ENCODE data around the gene IFI27L2.
A peak's percentile ranks its signal among the peaks of the same experiment; 100 is the strongest.

Gene IFI27L2

GRCh38 chr14:94145902-94146527, 16.6 kb upstream of the IFI27L2 start:
- no peak for DNase-seq

GRCh38 chr14:94144765-94145164, 15.4 kb upstream of the IFI27L2 start:
- DNase-seq = no peak

DNA sequence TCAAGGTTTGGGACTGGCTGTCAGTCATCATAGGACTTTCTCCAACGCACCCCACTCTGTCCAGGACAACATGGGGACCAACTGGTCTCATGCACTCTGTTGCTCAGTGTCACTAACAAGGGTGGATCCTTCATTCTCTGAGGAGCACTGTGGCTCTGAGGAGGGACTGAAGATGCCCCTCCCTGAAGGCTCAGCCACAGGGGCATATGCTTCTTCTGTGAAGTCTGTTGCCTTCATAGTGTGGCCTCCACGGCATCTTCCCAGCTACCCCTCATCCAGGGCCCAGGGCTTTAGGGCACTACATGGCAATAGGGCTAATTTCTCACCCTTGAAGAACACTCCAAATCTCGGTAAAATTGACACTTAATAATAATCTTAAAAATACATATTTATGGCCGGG, 14.3 kb upstream of the IFI27L2 start:
- DNase-seq = no peak

- DNase-seq = no peak
These were observed 13.8 kb upstream of the IFI27L2 start for GRCh38 chr14:94143239-94143638.

DNA sequence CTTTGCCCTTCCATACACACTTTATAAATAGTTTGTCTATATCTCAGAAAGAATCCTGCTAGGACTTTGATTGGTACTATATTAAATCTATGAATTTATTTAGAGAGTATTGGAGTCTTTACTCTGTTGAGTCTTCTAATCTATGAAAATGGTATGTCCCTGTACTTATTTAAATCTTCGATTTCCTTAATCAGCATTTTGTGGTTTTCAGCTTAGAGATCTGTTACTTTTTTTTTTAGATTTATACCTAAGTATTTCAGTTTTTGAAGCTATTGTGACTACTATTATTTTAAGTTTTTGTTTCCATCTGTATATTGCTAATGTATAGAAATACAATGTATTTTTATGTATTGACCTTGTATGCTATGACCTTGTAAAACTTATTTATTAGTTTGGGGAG, 13.4 kb upstream of the IFI27L2 start:
- no peak for DNase-seq

DNA sequence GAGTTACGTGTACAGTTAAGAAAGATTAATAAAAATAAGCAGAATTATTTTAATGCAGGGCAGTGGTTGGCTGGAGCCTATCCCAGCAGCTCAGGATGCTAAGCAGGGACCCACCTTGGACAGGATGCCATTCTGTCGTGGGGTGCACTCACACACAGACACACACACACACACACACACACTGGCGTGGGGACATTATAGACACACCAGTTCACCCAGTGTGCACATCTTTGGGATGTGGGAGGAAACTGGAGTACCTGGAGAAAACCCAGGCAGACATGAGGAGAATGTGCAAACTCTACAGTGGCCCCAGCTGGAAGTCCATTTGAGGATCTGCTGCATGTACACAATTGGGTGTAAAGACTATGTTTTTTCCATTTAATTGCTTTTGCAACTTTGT, 12.8 kb upstream of the IFI27L2 start:
- DNase-seq = no peak

GRCh38 chr14:94139421-94139820, 10.0 kb upstream of the IFI27L2 start:
- no peak for DNase-seq

GRCh38 chr14:94139006-94139405, 9.6 kb upstream of the IFI27L2 start:
- no peak for DNase-seq

DNA sequence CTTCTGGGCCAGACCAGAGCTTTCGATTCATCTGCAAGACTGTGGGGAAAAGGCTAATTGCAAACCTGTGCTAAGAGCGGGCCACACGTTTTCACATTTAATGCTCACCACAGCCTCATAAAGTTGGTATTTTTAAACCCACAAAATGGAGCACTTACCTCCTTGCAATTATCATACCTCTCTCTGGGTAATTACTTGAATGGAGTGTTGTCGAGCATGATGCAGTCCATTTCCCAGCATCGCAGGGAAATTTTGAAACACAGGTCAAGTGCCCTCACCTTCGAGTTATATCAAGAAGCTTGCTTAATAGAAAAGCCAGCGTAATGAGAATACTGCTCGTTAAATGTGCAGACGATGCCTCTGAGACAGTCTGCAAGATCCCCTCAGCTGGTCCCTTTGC, 8.8 kb upstream of the IFI27L2 start:
- no peak for DNase-seq

- peak; percentile 39 for DNase-seq
These were observed 7.3 kb upstream of the IFI27L2 start for GRCh38 chr14:94136575-94137331.

DNA sequence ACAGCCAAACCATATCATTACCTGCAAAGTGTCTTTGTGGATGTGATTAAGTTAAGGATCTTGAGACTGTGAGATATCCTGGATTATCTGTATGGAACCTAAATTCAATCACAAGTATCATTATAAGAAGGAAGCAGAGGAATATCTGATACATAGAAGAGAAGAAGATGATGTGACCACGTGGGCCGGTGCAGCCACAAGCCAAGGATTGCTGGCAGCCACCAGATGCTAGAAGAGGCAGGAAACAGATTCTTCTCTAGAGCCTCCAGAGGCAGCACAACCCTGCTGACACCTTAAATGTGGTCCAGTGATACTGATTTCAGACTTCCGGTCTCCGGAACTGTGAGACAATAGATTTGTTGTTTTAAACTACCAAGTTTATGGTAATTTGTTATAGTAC, 6.1 kb upstream of the IFI27L2 start:
- no peak for DNase-seq

DNA sequence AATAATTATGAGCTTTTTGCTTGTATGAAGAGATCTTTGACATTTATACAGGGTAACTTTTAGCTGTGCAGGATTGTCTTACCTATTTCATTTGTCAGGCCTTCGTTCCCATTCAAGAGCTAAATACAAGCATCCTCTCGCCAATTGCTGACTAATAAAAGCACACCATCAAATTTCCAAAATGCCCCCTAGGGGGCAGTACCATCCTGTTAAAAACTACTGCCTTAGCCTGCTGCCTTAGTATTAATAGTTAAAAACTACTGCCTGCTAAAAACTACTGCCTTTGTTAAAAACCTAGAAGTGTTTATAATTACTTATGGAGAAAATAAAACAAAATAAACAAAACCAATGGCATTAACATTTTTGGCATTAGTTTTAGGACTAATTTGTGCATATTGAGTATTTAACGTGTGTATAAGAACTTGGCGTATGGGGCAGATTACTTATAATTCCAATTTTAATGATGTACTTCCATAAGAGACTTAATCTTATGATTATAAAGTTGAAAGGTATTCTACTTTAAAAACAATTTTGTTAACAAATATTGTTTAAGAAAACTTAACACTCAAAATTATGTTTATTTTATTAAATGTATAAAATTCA, 3.0 kb upstream of the IFI27L2 start:
- peak; percentile 49 for DNase-seq

GRCh38 chr14:94129758-94130414, 482 bp upstream of the IFI27L2 start:
- peak; percentile 49 for DNase-seq

DNA sequence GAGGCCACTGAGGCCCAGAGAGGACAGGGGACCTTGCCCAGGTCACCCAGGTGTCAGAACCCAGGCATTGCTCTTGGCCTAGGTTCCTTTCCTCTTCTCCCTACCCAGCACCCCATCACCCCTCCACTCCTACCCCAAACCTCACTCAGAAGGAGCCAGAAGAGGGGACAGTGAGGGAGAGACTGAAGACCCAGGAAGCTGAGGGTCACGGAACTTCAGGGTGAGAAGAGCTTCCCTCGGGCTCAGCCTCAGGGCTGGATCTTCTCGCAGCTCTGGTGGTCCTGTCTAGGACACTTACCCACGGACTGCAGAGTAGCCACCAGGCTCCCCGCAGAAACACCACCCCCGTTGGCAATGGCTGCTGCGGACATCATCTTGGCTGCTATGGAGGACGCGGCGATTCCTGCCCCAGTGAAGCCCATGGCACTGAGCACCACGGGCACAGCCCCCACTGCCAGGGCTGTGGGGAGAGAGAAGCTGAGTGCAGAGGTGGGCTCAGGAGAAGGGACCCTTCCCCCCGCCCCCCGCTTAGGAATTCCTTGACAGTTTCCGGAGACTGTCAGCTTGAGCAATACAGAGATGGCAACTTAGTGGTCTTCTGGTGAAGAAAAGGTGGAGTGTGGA, 1.1 kb downstream of the IFI27L2 start:
- no peak for DNase-seq

- no peak for DNase-seq
These were observed 2.1 kb downstream of the IFI27L2 start for GRCh38 chr14:94127330-94127729.

- DNase-seq = no peak
These were observed 2.6 kb downstream of the IFI27L2 start for GRCh38 chr14:94126800-94127199.

DNA sequence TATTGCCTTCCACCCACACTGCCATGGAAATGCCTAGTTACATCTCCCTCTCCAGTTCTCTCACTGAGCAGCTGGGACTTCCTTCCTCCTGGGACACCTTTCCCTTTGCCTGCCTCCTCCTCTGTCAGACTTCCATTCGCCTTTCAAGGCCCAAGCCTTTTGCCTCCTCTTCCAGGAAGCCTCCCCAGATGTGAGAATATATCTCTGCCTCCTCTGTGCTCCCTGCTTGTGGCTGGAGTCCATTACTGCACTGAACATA, 3.1 kb downstream of the IFI27L2 start:
- DNase-seq = no peak

DNA sequence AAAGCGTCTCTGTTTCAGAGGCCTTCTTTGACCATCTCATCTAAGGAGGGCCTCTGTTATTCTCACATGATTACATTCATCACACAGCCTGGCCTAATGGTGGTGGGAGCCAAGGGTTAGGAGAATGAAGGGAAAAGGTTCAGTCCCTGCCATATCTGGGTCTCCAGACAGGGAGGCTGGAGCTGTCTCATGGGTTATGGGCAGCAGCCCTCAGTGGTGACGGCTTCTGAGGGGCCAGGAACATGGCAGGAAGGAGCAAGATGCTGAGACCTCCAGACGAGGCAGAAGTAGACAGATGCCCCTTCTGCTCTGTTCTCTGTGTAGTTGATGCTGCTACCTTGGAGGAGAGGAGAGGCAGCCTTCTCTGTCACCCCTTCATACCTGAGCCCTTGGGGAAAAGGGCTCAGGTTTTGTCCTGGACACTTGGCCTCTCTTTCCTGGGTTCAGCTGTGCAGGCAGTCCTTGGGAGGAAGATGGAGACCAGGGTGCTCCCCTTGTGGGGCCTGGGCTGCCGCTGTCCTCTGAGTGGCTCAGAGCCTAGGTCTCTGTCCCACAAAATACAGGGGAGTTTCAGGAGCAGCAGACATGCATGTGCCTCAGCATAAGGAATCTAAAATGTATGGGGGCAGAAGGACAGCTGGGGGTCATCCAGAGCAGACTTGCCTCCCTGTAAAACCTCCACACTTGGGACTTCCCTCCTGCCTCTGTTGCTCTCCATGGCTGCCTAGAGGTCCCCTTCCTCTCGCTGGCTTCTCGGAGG, 3.6 kb downstream of the IFI27L2 start:
- no peak for DNase-seq

DNA sequence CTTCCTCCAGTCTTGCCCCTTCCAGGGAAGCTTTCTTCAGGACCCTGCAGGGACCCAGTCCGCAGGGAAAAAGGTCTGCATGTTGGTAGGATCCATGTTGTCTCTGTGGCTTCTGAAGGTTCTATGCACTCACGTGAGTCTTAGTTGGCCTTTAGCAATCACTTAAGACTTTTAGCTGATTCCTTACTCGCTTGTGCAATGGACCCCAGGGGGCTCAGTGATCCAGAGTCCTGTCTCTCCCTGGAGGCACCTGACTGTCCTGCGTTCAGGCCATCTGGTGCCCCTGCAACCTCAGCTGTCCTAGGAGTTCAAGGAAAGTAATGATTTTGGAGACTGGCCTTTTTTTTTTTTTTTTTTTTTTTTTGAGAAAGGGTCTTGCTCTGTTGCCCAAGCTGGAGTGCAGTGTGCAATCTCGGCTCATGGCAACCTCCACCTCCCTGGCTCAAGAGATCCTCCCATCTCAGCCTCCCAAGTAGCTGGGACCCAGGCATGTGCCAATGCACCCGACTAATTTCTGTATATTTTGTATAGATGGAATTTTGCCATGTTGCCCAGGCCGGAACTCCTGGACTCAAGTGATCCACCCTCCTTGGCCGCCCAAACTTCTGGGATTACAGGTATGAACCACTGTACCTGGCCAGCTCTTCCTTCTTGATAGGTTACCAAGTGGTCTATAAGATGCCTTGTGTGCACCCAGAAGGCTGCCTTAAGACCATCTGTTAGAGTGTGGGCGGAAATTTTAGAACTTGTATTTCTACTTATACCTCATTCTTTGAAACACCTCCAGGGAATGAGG, 4.6 kb downstream of the IFI27L2 start:
- DNase-seq = no peak

GRCh38 chr14:94123868-94124267, 5.5 kb downstream of the IFI27L2 start:
- no peak for DNase-seq

DNA sequence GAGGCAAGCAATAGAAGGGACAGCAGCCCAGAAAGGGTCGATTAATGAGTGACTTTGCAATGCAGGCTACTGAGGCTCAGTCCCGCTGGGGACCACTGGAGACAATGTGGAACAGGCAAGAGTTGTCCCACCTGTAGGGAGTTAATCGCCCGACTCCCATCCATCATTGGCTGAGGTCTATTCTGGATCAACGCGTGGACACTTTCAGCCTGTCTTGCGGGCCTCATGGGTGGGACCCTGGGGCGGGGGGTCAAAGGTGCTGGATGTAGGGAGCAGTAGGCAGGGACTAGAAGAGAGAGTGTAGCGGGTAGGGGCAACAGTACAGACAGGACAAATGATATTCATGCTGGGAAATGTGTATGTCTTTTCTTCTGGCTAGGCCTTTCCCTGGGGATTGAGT, 6.1 kb downstream of the IFI27L2 start:
- no peak for DNase-seq

DNA sequence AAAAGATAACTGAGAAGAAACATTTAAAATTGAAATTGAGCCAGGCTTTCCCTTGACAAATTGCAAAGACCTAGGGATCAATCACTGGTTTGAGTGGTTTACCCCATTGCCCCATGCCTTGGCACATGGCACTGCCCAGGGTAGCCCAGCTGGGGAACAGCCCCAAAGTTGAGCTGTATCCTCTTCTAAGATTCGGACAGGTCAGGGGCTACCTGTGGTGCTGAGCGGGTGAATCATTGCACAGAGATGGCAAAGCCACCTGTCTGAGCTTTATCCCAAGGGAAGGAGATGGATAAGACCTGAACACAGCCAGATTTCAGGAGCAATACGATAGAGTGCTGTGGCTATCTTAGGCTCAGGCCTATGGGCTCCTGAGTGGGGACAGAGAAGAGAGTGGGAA, 7.0 kb downstream of the IFI27L2 start:
- no peak for DNase-seq
